Astrocyte of the spinal cord (primary cell): Measurements from ENCODE around the gene HOXB2.
"Not testable (repeated sequence)": the region's sequence is repeated elsewhere in the genome, so short reads cannot be mapped to it uniquely, and the experiment has no call there.

ENCODE experiments used
- DNase-seq: peaks from one replicate; pipeline ENCODE4 v3.0.0; 2011; ENCODE audit warnings: low read depth, low spot score
- H3K4me3 ChIP-seq: 2 replicates; pipeline ENCODE4 v1.5.1; 2011; ENCODE audit warnings: low read depth, mild to moderate bottlenecking, low read length, moderate library complexity
- CTCF ChIP-seq: IDR thresholded peaks from 2 replicates; pipeline ENCODE4 v1.5.1; 2012; ENCODE audit warnings: low read depth, mild to moderate bottlenecking, low read length, inconsistent platforms
- in situ Hi-C: cut with HindIII; loops from 2 replicates; pipeline ENCODE4 v1.10.0; 2017; ENCODE audit warnings: low sequenced_read_pairs

Gene HOXB2

GRCh38 chr17:48541036-48541576 is 3.8 kb downstream of the HOXB2 start:
- in situ Hi-C loops = no loop called here
- H3K4me3 ChIP-seq = peak overlapping the region; percentile 93
- DNase-seq = peak; percentile 46
- no peak for TF ChIP-seq CTCF

- TF ChIP-seq CTCF = no peak
- peak; percentile 61 for DNase-seq
- in situ Hi-C loops = no loop called here
- H3K4me3 ChIP-seq = peak overlapping the region; percentile 24
These were observed 4.7 kb downstream of the HOXB2 start for GRCh38 chr17:48540213-48540612.

GRCh38 chr17:48539177-48539576 is 5.7 kb downstream of the HOXB2 start:
- peak overlapping the region; percentile 2 for H3K4me3 ChIP-seq
- TF ChIP-seq CTCF = no peak
- peak; percentile 94 for DNase-seq
- in situ Hi-C loops = no loop called here

GRCh38 chr17:48537316-48537715 is 7.6 kb downstream of the HOXB2 start:
- no peak for DNase-seq
- no peak for TF ChIP-seq CTCF
- no peak overlapping the region for H3K4me3 ChIP-seq
- in situ Hi-C loops = no loop called here

GRCh38 chr17:48535793-48536559 is 8.9 kb downstream of the HOXB2 start:
- H3K4me3 ChIP-seq, DNase-seq, in situ Hi-C loops: not testable (repeated sequence)

- no peak for DNase-seq
- no peak overlapping the region for H3K4me3 ChIP-seq
- in situ Hi-C loops = no loop called here
- TF ChIP-seq CTCF = no peak
These were observed 12.6 kb downstream of the HOXB2 start for GRCh38 chr17:48532261-48532660.

GRCh38 chr17:48530887-48531272 is 14.0 kb downstream of the HOXB2 start, which contains the start of gene HOXB1:
Gene HOXB1, minus strand, starts transcription at chr17:48531011. Its CDS starts 107 bp downstream, at chr17:48530904.
- in situ Hi-C loops = no loop called here
- TF ChIP-seq CTCF = no peak
- no peak within 1 kb of the TSS for H3K4me3 ChIP-seq
- DNase-seq = no peak
